Stimulated activated CD4-positive, alpha-beta T cell treated with anti-CD3 and anti-CD28 coated beads, Interleukin-1b, Interleukin-23, amount 100 ng/mL, for 4 hours (primary cell): ENCODE measurements around the gene TTYH1.

Source experiments
- DNase-seq, 2 donors: peaks; one replicate each; pipeline ENCODE4 v3.0.0-alpha.2; 2020; ENCODE audit warnings: low read depth in 2 of 2

TTYH1 gene

DNA sequence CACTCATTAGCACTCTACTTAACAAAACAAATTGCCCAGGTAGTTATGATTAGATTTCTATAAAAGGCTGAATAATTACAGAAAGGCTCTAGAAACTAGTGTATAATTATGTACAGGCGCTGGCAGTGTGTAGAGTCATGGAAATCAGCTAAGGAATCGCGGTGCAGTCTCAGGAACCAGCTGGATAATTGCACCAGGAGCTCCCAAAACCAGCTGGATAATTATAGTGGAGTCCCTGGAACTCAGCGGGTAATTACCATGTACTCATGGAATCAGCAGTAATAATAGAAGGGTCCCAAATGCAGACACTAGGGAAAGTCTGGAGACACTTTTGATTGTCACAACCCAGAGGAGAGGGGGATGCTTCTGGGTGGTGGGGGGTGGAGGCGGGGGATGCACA lies 23.2 kb upstream of the TTYH1 start:
- DNase-seq = no peak

DNA sequence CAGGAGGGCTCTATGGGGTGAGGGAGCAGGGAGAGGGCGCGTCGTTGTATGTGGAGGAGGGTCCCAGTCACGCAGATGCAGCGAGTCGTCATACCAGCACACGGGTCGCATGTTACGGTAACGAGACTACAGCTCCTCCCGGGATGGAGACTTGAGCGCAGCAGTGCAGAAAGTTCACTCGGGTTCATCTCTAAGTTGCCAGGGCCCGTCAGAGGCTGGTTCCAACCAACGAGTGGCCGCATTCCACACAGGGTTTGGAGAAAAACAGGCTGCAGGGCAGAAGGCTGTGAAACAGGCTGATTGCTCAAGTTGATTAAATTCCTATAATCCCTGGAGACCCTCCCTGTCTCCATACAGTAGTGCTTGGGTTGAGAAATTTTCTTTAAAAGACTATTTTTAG lies 21.9 kb upstream of the TTYH1 start:
- no peak for DNase-seq

DNA sequence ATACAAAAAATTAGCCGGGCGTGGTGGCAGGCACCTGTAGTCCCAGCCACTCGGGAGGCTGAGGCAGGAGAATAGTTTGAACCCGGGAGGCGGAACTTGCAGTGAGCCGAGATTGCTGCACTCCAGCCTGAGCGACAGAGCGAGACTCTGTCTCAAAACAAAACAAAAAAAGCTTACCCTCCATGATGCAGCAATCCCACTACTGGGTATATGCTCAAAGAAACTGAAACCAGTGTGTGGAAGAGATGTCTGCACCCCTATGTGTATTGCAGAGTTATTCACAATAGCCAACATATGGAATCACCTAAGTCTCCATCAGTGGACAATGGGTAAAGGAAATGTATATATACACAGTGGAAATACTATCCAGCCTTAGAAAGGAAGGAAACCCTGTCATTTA lies 19.6 kb upstream of the TTYH1 start:
- no peak for DNase-seq

DNA sequence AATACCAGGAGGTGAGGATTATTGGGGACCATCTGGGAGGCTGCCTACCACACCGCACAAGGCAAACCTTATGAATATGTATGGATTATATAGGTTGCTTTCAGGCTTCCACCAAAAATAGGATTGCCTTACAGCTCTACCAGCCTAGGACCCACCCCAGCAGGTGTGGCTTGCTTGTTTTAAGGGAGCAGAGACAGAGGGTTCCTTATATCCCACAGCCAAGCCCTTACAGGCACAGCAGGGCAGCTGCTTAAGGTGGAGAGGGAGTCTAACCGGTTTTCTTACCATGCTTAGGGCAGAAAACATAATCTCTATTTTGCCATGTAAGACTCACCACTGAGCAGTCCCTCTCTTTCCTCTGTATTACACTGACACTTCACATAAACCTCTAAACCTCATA lies 16.1 kb upstream of the TTYH1 start:
- DNase-seq = no peak

DNA sequence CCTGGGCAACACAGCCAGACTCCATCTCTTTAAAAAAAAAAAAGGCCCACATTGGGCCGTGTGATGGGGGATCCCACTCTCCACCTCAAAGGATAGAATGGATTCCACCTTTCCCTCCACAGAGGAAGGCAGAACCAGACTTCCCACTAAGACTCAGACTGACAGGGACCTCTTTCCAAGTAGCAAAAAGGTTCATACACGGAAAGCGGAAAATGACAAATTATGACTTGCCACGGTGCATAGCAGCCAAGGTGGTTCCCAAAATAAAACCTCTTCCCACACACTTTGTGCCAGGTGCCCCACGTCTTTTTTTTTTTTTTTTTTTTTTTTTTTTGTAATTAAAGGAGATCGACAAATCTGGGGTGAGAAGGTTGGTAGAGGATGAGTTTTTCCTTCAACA lies 14.4 kb upstream of the TTYH1 start:
- DNase-seq = no peak

DNA sequence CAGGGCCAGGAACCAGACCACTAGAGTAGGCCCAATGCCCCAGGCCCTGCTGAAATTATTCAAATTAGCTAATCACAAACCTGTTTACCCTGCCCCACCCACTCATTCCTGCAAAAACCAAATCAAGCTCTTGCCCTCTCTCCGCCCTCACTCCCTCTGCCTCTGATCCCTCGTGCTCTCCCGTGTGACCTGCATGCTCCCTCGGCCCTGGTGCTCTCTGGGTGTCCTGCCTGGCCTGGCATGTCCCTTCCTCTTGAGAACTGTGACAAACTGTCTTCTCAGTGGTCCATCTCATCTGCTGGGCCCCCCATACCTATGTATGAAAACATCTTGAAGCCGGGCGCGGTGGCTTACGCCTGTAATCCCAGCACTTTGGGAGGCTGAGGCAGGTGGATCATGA lies 12.2 kb upstream of the TTYH1 start:
- DNase-seq = no peak

DNA sequence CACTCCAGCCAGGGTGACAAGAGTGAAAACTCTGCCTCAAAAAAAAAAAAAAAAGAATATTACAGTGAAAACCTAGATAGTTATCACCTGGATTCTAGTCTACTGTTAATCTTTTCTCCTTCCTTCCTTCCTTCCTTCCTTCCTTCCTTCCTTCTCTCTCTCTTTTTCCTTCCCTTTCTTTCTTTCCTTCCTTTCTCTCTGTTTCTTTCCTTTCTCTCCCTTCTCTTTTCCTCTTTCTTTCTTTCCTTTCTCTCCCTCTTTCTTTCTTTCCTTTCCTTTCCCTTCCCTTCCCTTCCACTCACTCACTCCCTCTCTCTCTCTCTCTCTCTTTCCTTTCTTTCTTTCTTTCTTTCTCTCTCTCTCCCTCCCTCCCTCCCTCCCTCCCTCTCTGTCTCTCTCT lies 9.6 kb upstream of the TTYH1 start:
- DNase-seq = no peak

DNA sequence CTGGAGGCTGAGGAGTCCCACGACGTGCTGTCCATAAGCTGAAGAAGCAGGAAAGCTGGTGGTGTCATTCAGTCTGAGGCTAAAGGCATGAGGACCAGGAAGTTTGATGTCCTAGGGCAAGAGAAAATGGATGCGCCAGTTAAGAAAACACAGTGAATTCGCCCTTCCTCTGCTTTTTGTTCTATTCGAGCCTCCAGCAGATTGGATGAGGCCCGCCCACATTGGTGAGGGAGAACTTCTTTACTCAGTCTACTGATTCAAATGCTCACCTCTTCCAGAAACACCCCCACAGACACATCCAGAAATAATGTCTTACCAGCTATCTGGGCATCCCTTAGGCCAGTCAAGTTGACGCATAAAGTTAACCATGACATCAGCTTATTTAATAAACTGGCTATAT lies 7.5 kb upstream of the TTYH1 start:
- DNase-seq = no peak

DNA sequence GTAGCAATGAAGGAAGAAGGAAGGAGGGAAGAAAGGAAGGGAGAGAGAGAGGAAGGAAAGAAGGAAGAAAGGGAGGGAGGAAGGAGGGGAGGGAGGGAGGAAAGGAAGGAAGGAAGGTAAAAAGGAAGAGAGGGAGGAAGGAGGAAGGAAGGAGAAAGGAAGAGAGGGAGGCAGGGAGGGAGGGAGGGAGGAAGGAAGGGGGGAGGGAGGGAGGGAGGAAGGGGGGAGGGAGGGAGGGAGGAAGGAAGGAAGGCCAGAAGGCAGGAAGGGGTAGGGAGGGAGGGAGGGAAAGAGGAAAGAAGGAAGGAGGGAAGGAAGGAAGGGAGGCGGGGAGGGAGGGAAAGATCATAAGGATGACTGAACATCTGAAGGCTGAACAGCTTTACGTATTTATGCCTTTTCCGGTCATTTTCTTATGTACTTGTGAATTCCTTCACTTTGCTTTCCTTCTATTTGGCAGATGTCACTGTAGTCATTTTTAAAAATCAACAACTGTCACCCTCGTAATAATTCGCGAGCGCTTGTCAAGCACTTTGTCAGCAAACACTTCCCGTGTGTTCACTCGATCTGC lies 6.7 kb upstream of the TTYH1 start:
- DNase-seq = no peak

DNA sequence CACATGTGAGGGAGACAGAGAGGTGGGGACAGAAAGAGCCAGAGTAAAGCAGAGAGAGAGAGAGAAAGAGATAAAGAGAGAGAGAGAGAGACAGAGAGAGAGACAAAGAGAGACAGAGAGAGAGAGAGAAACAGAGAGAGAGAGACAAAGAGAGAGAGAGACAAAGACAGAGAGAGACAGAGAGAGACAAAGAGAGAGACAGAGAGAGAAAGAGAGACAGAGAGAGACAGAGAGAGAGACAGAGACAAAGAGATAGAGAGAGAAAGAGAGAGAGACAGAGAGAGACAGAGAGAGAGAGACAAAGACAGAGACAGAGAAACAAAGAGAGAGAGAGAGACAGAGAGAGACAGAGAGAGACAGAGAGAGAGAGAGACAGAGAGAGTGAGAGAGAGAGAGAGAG lies 4.2 kb upstream of the TTYH1 start:
- DNase-seq = no peak

DNA sequence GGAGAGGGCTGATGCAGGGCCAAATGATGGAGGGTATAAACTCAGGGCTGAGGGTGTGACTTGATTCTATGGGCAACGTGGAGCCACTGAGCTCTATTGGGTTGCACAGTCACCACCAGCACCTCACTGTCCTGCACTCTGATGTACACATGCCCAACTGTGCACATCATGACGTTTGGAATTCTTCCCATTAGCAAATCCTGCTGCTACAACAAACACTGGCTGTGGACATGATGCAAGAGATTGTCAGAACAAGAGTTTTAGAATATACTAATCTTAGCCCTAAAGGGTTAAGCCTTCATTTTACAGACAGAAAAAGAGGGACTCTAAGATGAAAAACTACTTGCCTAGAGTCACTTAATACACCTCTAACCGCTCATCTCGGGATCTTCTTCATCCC lies 2.4 kb upstream of the TTYH1 start:
- no peak for DNase-seq

DNA sequence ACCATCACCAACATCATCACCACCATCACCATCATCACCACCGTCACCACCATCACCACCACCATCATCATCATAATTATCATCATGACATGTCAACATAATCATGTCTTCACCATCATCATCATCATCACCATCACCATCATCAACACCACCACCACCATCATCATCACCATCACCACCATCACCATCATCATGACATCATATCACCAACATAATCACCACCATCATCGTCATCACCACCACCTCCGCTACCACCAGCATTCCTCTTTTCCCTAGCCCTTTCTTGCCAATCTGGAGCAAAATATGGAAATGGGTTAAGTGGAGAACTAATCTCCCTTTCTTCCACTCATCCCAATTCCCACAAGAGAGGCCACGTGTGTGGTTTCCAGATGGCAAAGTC lies 1.1 kb upstream of the TTYH1 start:
- no peak for DNase-seq

DNA sequence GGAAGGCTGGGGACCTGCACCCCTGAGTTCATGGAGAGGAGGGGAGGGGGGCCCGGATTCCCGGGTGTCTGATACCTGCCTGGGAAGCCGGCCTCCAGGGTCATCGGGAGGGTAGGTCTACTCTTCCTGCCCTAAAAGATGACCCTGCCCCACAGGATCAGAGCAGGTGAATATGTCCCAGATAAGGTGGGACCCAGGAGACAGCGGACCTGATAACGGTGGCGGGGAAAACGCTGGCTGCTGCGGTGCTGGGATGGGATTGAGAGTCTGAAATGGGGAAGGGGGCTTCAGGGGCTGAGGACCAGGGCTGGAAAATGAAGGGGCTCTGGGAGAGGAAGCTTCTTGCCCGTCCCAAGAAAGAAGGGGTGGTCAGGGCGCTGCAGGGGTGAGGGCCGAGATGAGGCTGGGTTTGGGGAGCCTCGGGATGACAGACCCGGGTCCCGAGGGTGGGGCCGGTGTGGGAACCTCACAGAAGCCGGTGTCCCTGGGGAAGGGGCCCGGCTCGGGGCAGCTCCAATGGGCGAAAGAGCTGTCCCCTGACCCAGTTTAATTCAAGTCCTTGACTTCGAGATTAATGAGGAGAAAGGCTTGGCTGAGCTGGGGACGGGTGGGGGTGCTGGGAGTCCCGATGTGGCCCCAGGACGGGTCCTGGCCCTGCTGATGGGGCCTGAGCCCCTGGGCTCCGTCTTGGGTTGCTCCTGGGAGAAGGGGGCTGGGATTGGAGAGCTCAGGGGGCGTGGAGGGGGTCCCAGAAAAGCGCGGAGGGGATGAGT lies 823 bp downstream of the TTYH1 start:
- no peak for DNase-seq

DNA sequence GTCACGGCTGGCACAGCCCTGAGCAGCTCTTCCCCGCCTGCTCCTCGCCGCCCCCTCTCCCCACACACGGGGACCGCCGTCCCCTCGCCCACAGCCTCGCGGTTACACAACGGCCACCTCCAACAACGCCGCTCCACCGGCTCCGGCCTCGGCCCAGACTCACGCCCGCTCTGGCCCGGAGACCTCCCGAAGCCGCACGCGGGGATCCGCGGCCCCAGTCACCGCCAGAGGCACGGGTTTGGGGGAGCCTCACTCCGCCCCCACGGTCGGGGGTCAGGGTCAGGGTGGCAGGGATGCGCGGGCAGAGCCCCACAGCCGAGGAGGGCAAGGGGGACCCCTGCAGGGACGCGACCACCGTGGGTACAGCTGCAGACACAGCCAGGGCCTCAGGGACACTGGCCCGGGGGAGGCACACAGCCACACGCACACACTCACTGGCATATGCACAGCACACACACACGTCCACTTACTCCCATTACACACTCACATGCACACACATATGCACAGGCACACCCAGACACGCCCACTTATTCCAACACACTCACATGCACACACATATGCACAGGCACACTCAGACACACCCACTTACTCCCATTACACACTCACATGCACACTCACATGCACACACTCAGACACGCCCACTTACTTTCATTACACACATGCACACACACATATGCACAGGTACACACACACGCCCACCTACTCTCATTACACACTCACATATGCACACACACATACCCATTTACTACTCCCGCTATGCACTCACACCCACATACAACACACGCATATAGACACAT lies 1.6 kb downstream of the TTYH1 start:
- no peak for DNase-seq

DNA sequence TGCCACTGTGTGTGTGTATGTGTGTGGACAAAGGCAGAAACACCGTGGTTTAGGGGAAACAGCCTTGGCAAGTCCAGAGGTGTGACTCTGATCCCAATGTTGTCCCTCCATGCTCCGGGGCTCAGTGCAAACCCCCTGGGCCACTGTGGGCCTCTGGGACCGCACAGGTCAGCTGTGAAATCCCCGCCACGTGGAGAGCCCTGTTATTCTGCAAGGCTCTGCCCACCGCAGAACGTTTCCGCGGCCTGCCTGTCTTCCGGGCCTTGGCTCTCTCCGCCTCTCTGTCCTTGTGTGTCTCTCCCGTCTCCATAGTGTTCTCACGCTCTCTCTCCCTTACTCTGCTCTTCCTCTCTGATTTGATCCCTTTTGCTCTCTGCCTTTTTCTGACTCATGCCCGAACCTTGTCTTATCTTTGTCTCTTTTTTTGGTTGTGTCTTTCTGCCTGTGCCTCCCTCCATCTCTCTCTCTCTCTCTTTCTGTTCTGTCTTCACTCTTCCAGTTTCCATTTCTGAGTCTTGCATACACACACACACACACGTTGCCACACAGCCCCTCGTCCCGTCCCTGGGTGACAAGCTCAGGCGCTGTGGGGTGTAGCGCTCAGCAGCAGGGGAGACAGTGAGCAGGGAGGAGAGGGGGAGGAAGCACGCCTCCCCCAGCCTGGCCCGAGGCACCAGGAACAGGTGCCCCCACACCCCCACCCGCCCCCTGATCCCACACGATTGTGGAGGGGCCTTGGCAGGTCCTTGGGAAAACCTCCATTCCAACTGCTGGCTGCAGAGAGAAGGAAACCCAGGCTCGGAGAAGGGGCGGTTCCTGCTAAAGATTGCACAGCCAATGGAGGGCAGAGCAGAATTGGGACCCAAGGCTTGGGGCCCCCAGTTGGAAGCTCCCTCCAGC lies 3.0 kb downstream of the TTYH1 start:
- no peak for DNase-seq

DNA sequence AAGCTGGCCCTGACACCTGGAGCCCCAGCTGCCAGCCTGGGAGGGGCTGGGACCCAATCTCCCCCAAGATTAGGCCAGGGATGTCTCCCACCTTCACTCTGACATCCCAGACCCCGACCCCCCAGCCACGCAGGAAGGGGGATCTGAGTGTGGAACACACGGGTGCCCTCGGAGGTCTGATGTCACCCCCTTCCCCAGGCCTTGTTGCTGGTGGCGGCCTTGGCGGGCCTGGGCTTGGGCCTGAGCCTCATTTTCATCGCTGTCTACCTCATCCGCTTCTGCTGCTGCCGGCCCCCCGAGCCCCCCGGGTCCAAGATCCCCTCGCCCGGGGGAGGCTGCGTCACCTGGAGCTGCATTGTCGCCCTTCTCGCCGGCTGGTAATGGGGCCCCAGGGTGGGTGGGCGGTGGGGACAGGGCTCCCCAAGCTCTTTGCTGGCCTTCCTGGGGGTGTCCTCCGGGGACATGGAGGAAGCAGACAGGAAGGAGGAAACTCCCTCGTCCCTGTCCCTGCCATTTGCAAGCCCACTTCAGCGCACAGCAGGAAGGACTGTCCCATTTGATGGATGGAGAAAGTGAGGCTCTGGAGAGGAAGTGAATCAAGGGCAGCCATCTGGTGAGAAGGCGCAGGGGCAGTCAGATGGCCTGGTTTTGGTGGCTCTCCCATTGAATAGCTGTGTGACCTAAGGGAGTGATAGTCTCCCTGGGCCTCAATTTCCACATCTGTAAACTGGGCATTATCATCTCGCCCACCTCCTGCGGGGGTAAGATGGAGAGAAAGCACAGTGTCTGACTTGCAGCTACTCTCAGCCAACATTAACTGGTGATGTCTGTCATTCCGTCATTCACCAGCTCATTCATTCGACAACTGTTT lies 3.9 kb downstream of the TTYH1 start:
- no peak for DNase-seq

DNA sequence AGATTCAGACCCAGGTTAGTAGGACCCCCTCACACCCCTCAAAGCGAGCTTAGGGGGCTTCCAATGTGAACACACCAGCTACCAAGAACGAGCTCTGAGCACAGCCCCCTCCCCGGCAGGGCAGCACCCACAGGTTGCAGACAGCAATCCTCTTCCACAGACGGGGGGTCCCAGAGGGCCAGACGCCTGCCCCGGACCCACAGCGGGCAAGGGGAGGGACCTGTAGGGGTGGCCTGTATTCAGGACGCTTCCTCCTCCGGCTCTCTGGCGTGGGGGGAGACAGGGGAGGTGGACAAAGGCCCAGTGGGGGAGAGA lies 4.8 kb downstream of the TTYH1 start:
- no peak for DNase-seq

DNA sequence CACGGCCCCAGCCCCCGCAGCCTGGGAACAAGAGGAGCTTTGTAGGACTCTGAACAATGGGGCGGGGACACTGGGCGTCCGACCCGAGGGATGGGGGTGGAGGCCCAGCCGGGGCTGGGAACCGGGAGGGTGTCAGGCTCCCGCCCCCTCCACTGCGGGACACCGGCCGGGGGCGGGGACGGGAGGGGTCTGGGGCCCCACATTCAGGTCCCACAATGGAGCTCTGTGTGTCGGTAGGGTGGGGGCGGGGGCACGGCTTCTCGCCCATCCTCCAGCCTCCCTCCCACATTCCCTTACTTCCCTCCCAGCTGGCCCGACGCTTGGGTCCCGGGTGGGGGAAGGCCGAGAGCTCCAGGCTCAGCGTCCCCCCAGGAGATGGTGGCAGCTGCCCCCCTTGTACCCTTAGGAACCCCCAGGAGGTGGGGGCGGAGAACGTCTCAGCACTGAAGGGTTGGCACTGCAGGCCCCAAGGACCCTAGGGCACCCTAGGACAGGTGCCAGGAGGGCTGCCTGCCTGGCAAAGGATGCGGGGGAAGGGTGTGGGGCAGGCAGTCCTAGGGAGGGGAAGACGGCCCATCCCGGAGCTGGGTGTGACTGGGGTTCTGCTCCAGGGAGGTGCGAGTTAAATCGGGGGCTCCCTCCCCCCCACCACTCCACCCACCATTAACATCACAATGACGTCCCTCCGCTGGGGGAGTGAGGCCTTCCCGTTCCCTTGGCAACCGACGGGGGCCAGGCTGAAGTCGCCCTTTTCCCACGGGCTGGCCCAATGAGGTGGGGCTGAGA lies 5.3 kb downstream of the TTYH1 start:
- DNase-seq = no peak

DNA sequence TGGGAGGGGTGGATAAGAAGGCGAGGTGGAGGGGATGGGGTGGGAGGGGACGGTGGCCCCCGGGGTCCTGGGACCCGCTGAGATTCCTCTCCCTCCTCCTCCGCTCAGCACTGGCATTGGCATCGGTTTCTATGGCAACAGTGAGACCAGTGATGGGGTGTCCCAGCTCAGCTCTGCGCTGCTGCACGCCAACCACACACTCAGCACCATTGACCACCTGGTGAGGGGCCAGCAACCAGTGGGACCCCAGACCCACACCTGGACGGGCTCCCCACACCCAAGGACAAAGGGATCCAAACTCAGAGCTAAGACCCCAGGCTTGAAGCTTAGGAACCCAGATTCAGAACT lies 5.9 kb downstream of the TTYH1 start:
- DNase-seq = no peak

DNA sequence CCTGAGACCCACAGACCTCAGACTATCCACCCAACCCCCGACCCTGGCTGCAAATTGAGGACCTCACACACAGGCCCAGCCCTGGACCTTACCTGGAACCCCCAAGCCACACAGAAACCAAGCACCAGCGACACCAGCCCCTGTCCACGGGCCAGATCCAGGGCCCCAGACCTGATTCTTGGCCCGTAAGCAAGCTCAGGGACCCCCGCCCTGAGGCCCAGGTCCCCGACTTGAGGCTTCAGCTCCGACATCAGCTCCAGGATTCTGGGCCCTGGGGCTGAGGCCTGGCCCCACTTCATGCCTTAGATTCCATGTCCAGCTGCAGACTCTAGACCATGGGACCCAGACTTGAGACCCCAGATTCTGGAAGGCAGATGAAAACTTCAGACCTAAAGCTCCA lies 6.3 kb downstream of the TTYH1 start:
- DNase-seq = no peak

DNA sequence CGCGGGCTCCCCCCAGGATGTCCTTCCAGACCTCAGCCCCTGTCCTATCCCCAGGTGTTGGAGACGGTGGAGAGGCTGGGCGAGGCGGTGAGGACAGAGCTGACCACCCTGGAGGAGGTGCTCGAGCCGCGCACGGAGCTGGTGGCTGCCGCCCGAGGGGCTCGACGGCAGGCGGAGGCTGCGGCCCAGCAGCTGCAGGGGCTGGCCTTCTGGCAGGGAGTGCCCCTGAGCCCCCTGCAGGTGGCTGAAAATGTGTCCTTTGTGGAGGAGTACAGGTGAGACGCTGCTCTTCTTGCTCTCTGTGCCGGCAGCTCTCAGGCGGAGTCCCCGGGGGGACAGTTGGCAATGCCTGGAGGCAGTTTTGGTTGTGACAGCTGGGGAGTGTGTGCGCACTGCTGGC lies 6.9 kb downstream of the TTYH1 start:
- DNase-seq = no peak
